ENCODE measurements around the gene PRKCZ.

The PRKCZ gene

GRCh38 chr1:2203671-2204414 is 153.6 kb downstream of the PRKCZ start:
- Histone ChIP-seq H3K36me3 (replicated peaks; ENCODE audit: low read depth, low read length) (no peaks in the 10 kb centered on the region), H3K4me2 (ENCODE audit: low read length) (no peak overlapping the region), H3K9me3 (ENCODE audit: insufficient read depth, low read length) (no peaks in the 10 kb centered on the region), H2AFZ (ENCODE audit: low read depth, low read length) (no peak overlapping the region), H3K9ac (ENCODE audit: low read length) (no peak overlapping the region), H3K27me3 (ENCODE audit: low read depth, low read length) (peaks cover 5% of the 10 kb centered on the region; the same call in 1 of the 2 replicates), H3K4me1 (ENCODE audit: low read length) (no peaks in the 10 kb centered on the region), H3K79me2 (ENCODE audit: low read length) (no peaks in the 10 kb centered on the region), H3K27ac (ENCODE audit: low read length) (no peak overlapping the region), H4K20me1 (ENCODE audit: insufficient read depth, low read length) (no peaks in the 10 kb centered on the region), H3K4me3 (ENCODE audit: low read length) (no peak overlapping the region)
- TF ChIP-seq EZH2phosphoT487 (IDR thresholded peaks at IDR 0.05; ENCODE audit: low read depth) (no peak), CTCF (IDR thresholded peaks at IDR 0.05; ENCODE audit: low read depth, low read length) (no peak)

GRCh38 chr1:2204415-2205190 is 154.4 kb downstream of the PRKCZ start:
- Histone ChIP-seq H4K20me1 (ENCODE audit: insufficient read depth, low read length) (no peaks in the 10 kb centered on the region), H3K4me2 (ENCODE audit: low read length) (no peak overlapping the region), H3K79me2 (ENCODE audit: low read length) (no peaks in the 10 kb centered on the region), H3K9me3 (ENCODE audit: insufficient read depth, low read length) (no peaks in the 10 kb centered on the region), H3K4me3 (ENCODE audit: low read length) (no peak overlapping the region), H3K36me3 (replicated peaks; ENCODE audit: low read depth, low read length) (no peaks in the 10 kb centered on the region), H2AFZ (ENCODE audit: low read depth, low read length) (no peak overlapping the region), H3K27me3 (ENCODE audit: low read depth, low read length) (peaks cover 5% of the 10 kb centered on the region; the same call in 1 of the 2 replicates), H3K4me1 (ENCODE audit: low read length) (no peaks in the 10 kb centered on the region), H3K27ac (ENCODE audit: low read length) (no peak overlapping the region), H3K9ac (ENCODE audit: low read length) (no peak overlapping the region)
- no peak for TF ChIP-seq EZH2phosphoT487 (IDR thresholded peaks at IDR 0.05; ENCODE audit: low read depth)

- Histone ChIP-seq H3K27me3 (ENCODE audit: low read depth, low read length) (peaks cover 5% of the 10 kb centered on the region; the same call in 1 of the 2 replicates), H3K79me2 (ENCODE audit: low read length) (no peaks in the 10 kb centered on the region), H3K36me3 (replicated peaks; ENCODE audit: low read depth, low read length) (no peaks in the 10 kb centered on the region), H2AFZ (ENCODE audit: low read depth, low read length) (no peak overlapping the region), H3K27ac (ENCODE audit: low read length) (no peak overlapping the region), H4K20me1 (ENCODE audit: insufficient read depth, low read length) (no peaks in the 10 kb centered on the region), H3K4me2 (ENCODE audit: low read length) (no peak overlapping the region), H3K4me3 (ENCODE audit: low read length) (no peak overlapping the region), H3K9me3 (ENCODE audit: insufficient read depth, low read length) (no peaks in the 10 kb centered on the region), H3K4me1 (ENCODE audit: low read length) (no peaks in the 10 kb centered on the region), H3K9ac (ENCODE audit: low read length) (no peak overlapping the region)
- no peak for TF ChIP-seq EZH2phosphoT487 (IDR thresholded peaks at IDR 0.05; ENCODE audit: low read depth)
- TF ChIP-seq CTCF (IDR thresholded peaks at IDR 0.05; ENCODE audit: low read depth, low read length) = no peak
Measured at GRCh38 chr1:2205191-2205952, 155.2 kb downstream of the PRKCZ start.

GRCh38 chr1:2206813-2207487 is 156.7 kb downstream of the PRKCZ start:
- no peak overlapping the region for H2AFZ ChIP-seq (ENCODE audit: low read depth, low read length)
- H3K4me1 ChIP-seq (ENCODE audit: low read length) = no peaks in the 10 kb centered on the region
- H3K9ac ChIP-seq (ENCODE audit: low read length) = no peak overlapping the region
- no peak overlapping the region for H3K4me3 ChIP-seq (ENCODE audit: low read length)
- no peak for TF ChIP-seq CTCF (IDR thresholded peaks at IDR 0.05; ENCODE audit: low read depth, low read length)
- no peak for TF ChIP-seq EZH2phosphoT487 (IDR thresholded peaks at IDR 0.05; ENCODE audit: low read depth)
- no peak overlapping the region for H3K4me2 ChIP-seq (ENCODE audit: low read length)
- H3K9me3 ChIP-seq (ENCODE audit: insufficient read depth, low read length) = no peaks in the 10 kb centered on the region
- H3K79me2 ChIP-seq (ENCODE audit: low read length) = no peaks in the 10 kb centered on the region
- H3K27me3 ChIP-seq (ENCODE audit: low read depth, low read length) = no peaks in the 10 kb centered on the region
- H4K20me1 ChIP-seq (ENCODE audit: insufficient read depth, low read length) = no peaks in the 10 kb centered on the region
- H3K36me3 ChIP-seq (replicated peaks; ENCODE audit: low read depth, low read length) = no peaks in the 10 kb centered on the region
- H3K27ac ChIP-seq (ENCODE audit: low read length) = no peak overlapping the region

All from OCI-LY3 (cell line).